Panc1 (cell line): ENCODE results near the gene SMIM21. TPM values are rescaled to one million over a fixed set of nuclear protein-coding genes. Genes with fewer than 3 reads are reported as not detected.

ENCODE experiments used
- ATAC-seq: fragments of 200-7000 bp; cut with Tn5 transposase; 2 replicates; pipeline ENCODE4 v1.9.1; 2020; ENCODE audit warnings: mild to moderate bottlenecking, moderate library complexity
- BruUV-seq: library from RNA; stranded (reverse); fragments of 400-500 nt; replicated peaks from 2 replicates; lab custom pipeline; 2021; lab: Mats Ljungman, UMichigan
- CTCF ChIA-PET: fragments of 300-600 bp; sonication (Branson Sonifier 250); formaldehyde crosslinking; loops from one replicate; lab custom pipeline; 2022; ENCODE audit warnings: antibody characterized with exemption; lab: Charles Lee
- POLR2A ChIA-PET: fragments of 300-600 bp; sonication (Branson Sonifier 250); formaldehyde crosslinking; loops from one replicate; lab custom pipeline; 2022; ENCODE audit warnings: antibody characterized with exemption; lab: Charles Lee
- DNase-seq: peaks from one replicate; pipeline ENCODE4 v3.0.0-alpha.2; 2010; ENCODE audit warnings: low read depth, low spot score
- H3K27ac ChIP-seq: 2 replicates; pipeline ENCODE4 v1.5.1; 2011; ENCODE audit warnings: mild to moderate bottlenecking, low read length, inconsistent platforms
- H3K27me3 ChIP-seq: fragments of 200-500 bp; sonication (Bioruptor generic); 2 replicates; pipeline ENCODE4 v1.6.0; 2014; ENCODE audit warnings: low read length, inconsistent platforms; ENCODE audit not compliant: control insufficient read depth, insufficient read depth
- H3K36me3 ChIP-seq: fragments of 200-500 bp; sonication (Bioruptor generic); 2 replicates; pipeline ENCODE4 v1.5.1; 2014; ENCODE audit warnings: inconsistent platforms, mild to moderate bottlenecking, low read length, moderate library complexity; ENCODE audit not compliant: control insufficient read depth, insufficient read depth
- H3K4me1 ChIP-seq: 2 replicates; pipeline ENCODE4 v1.5.1; 2011; ENCODE audit warnings: inconsistent platforms, mild to moderate bottlenecking, low read length, moderate library complexity; ENCODE audit not compliant: control insufficient read depth, insufficient read depth
- H3K4me3 ChIP-seq, 2 experiments: 2 replicates each; pipeline ENCODE4 v1.5.1; 2011 to 2012; ENCODE audit warnings: low read depth in 2 of 2, low read length in 2 of 2, mild to moderate bottlenecking in 2 of 2, inconsistent platforms in 1 of 2, moderate library complexity in 1 of 2
- H3K9me3 ChIP-seq: fragments of 200-500 bp; sonication (Bioruptor generic); 2 replicates; pipeline ENCODE4 v1.5.1; 2014; ENCODE audit warnings: low read depth, mild to moderate bottlenecking, inconsistent platforms, low read length, moderate library complexity; ENCODE audit not compliant: control insufficient read depth, insufficient read depth
- CTCF ChIP-seq: fragments of 450-650 bp; IDR thresholded peaks from 2 replicates; pipeline ENCODE4 v1.5.1; 2017; ENCODE audit warnings: mild to moderate bottlenecking
- POLR2AphosphoS5 ChIP-seq: IDR thresholded peaks from 2 replicates; pipeline ENCODE4 v1.6.1; 2012; ENCODE audit warnings: mild to moderate bottlenecking, low read depth, low read length, moderate library complexity
- REST ChIP-seq, 2 experiments: IDR thresholded peaks; 2 replicates each; pipeline ENCODE4 v1.6.1; 2011 to 2012; ENCODE audit warnings: low read depth in 2 of 2, control low read depth in 1 of 2, low read length in 1 of 2, mild to moderate bottlenecking in 1 of 2, moderate library complexity in 1 of 2; ENCODE audit not compliant: insufficient read depth in 1 of 2
- SIN3A ChIP-seq: IDR thresholded peaks from 2 replicates; pipeline ENCODE4 v1.6.1; 2012; ENCODE audit warnings: low read depth, mild to moderate bottlenecking, low read length, moderate library complexity, borderline replicate concordance; ENCODE audit not compliant: insufficient read depth
- TCF7L2 ChIP-seq: IDR thresholded peaks from 2 replicates; pipeline ENCODE4 v1.6.1; 2011; ENCODE audit warnings: mild to moderate bottlenecking, low read depth, low read length, inconsistent platforms
- in situ Hi-C: cut with HindIII; loops from 2 replicates; pipeline ENCODE4 v1.10.0; 2016; ENCODE audit warnings: low sequenced_read_pairs, low pct_unique_long_range_greater_than_20kb
- intact Hi-C: fragments of 100-400 bp; cut with micrococcal nuclease; formaldehyde crosslinking; loops from one replicate; pipeline ENCODE4 v1.10.0; 2022; ENCODE audit not compliant: unreplicated experiment
- total RNA-seq: library from RNA; stranded (reverse); gene quantifications from one replicate; pipeline ENCODE4 v1.2.1, GENCODE V29; 2021; ENCODE audit not compliant: unreplicated experiment

SMIM21 gene
- total RNA-seq, 1 experiment from 2014 or later = not detected

GRCh38 chr18:75455249-75456198, 28.0 kb upstream of the SMIM21 start:
- POLR2A ChIA-PET = no interaction called here
- intact Hi-C loops (no loop called here), in situ Hi-C loops (no loop called here)
- no peak for DNase-seq
- no peak overlapping the region for H3K27ac ChIP-seq
- no peaks in the 10 kb centered on the region for H3K4me1 ChIP-seq
- CTCF ChIA-PET = no interaction called here
- no peaks in the 10 kb centered on the region for H3K27me3 ChIP-seq
- peak overlapping the region; percentile 29 to 42 for H3K4me3 ChIP-seq
- ATAC-seq = peak; percentile 81
- H3K9me3 ChIP-seq = peaks cover 6% of the 10 kb centered on the region; the same call in 1 of the 2 replicates
- BruUV-seq = no TSS peak
- H3K36me3 ChIP-seq = no peaks in the 10 kb centered on the region
- no peak for TF ChIP-seq SIN3A
- TF ChIP-seq TCF7L2 = peak; percentile 78; the same call in 1 of the 2 replicates

- ATAC-seq (no peak), DNase-seq (no peak)
- in situ Hi-C loops = no loop called here
- H3K4me1 ChIP-seq = no peaks in the 10 kb centered on the region
- H3K27me3 ChIP-seq = no peaks in the 10 kb centered on the region
- no peak for TF ChIP-seq SIN3A
- no peak for TF ChIP-seq POLR2AphosphoS5
- TF ChIP-seq TCF7L2 = no peak
- TF ChIP-seq CTCF = no peak
- H3K36me3 ChIP-seq = no peaks in the 10 kb centered on the region
- no TSS peak for BruUV-seq
- intact Hi-C loops = no loop called here
- CTCF ChIA-PET = no interaction called here
- POLR2A ChIA-PET = no interaction called here
- no peak overlapping the region for H3K4me3 ChIP-seq
- H3K27ac ChIP-seq = no peak overlapping the region
- peaks cover 6% of the 10 kb centered on the region; the same call in 1 of the 2 replicates for H3K9me3 ChIP-seq
Observed at GRCh38 chr18:75454022-75454795, 26.7 kb upstream of the SMIM21 start.

- Histone ChIP-seq H3K4me1 (no peaks in the 10 kb centered on the region), H3K27me3 (peaks cover 3% of the 10 kb centered on the region; the same call in 1 of the 2 replicates), H3K4me3 (no peak overlapping the region), H3K9me3 (no peaks in the 10 kb centered on the region), H3K27ac (no peak overlapping the region), H3K36me3 (no peaks in the 10 kb centered on the region)
- intact Hi-C loops = no loop called here
- in situ Hi-C loops = no loop called here
- ChIA-PET POLR2A (no interaction called here), CTCF (no interaction called here)
- BruUV-seq = no TSS peak
- DNase-seq (no peak), ATAC-seq (no peak)
- TF ChIP-seq SIN3A = no peak
- no peak for TF ChIP-seq POLR2AphosphoS5
- no peak for TF ChIP-seq REST (IDR thresholded peaks at IDR 0.05; ENCODE audit: insufficient read depth in 1 of 2, low read depth in 2 of 2, low read length in 1 of 2)
- no peak for TF ChIP-seq TCF7L2
- TF ChIP-seq CTCF = no peak
Observed at GRCh38 chr18:75450906-75451305, 23.4 kb upstream of the SMIM21 start.
